Putamen (tissue), 1 donor: ENCODE data around the gene ARAP2.

Experiments
- DNase-seq: peaks from one replicate; pipeline ENCODE4 v3.0.0-alpha.2; 2016; ENCODE audit warnings: low spot score

The ARAP2 gene

GRCh38 chr4:36264207-36264826 lies 20.0 kb upstream of the ARAP2 start:
- DNase-seq: no peak

GRCh38 chr4:36260731-36261130 lies 16.4 kb upstream of the ARAP2 start:
- no peak for DNase-seq

GRCh38 chr4:36256398-36256891 lies 12.1 kb upstream of the ARAP2 start:
- DNase-seq: no peak

GRCh38 chr4:36255577-36255976 lies 11.3 kb upstream of the ARAP2 start:
- DNase-seq: no peak

- DNase-seq: peak; percentile 67
Observed at GRCh38 chr4:36254371-36254770, 10.1 kb upstream of the ARAP2 start.

- DNase-seq: no peak
Observed at GRCh38 chr4:36251983-36252382, 7.7 kb upstream of the ARAP2 start.

GRCh38 chr4:36249610-36250009 lies 5.3 kb upstream of the ARAP2 start:
- no peak for DNase-seq

GRCh38 chr4:36243355-36244256 lies 708 bp downstream of the ARAP2 start:
- DNase-seq: peak; percentile 76

GRCh38 chr4:36242629-36243354 lies 1.5 kb downstream of the ARAP2 start:
- DNase-seq: no peak

GRCh38 chr4:36241771-36242170 lies 2.5 kb downstream of the ARAP2 start:
- DNase-seq: no peak

- DNase-seq: no peak
Observed at GRCh38 chr4:36237366-36238313, 6.7 kb downstream of the ARAP2 start.

GRCh38 chr4:36236159-36236558 lies 8.2 kb downstream of the ARAP2 start:
- no peak for DNase-seq

- no peak for DNase-seq
Observed at GRCh38 chr4:36235306-36235705, 9.0 kb downstream of the ARAP2 start.

GRCh38 chr4:36233567-36234266 lies 10.6 kb downstream of the ARAP2 start:
- no peak for DNase-seq

- no peak for DNase-seq
Observed at GRCh38 chr4:36230534-36230933, 13.8 kb downstream of the ARAP2 start.

- no peak for DNase-seq
Observed at GRCh38 chr4:36227913-36228312, 16.4 kb downstream of the ARAP2 start.

GRCh38 chr4:36226430-36227227 lies 17.7 kb downstream of the ARAP2 start:
- no peak for DNase-seq

- DNase-seq: no peak
Observed at GRCh38 chr4:36224972-36225903, 19.1 kb downstream of the ARAP2 start.

GRCh38 chr4:36222702-36223101 lies 21.6 kb downstream of the ARAP2 start:
- no peak for DNase-seq
